Skeletal muscle satellite cell (primary cell): ENCODE data around the gene PLOD1.
"Not testable (repeated sequence)": the region's sequence is repeated elsewhere in the genome, so short reads cannot be mapped to it uniquely, and the experiment has no call there.

Experiments
- H3K27me3 ChIP-seq: 2 replicates; pipeline ENCODE4 v1.7.0; 2013; ENCODE audit warnings: low read length; ENCODE audit not compliant: control insufficient read depth, insufficient read depth
- H3K36me3 ChIP-seq: 2 replicates; pipeline ENCODE4 v1.7.0; 2013; ENCODE audit warnings: mild to moderate bottlenecking, control low read depth, low read length; ENCODE audit not compliant: insufficient read depth
- H3K4me1 ChIP-seq: 2 replicates; pipeline ENCODE4 v1.7.0; 2013; ENCODE audit warnings: low read length; ENCODE audit not compliant: control insufficient read depth, insufficient read depth
- H3K4me2 ChIP-seq: 2 replicates; pipeline ENCODE4 v1.7.0; 2013; ENCODE audit warnings: mild to moderate bottlenecking, low read length
- H3K4me3 ChIP-seq: 2 replicates; pipeline ENCODE4 v1.7.0; 2013; ENCODE audit warnings: low read length
- H3K9ac ChIP-seq: 2 replicates; pipeline ENCODE4 v1.7.0; 2013; ENCODE audit warnings: mild to moderate bottlenecking, low read depth, low read length, moderate library complexity
- H3K9me3 ChIP-seq: replicated peaks from 2 replicates; pipeline ENCODE4 v1.7.0; 2013; ENCODE audit warnings: mild to moderate bottlenecking, control low read depth, low read length

The PLOD1 gene

GRCh38 chr1:12001249-12001917 is 66.9 kb downstream of the PLOD1 start:
- Histone ChIP-seq H3K36me3 (peaks cover 77% of the 10 kb centered on the region), H3K9me3 (no peaks in the 10 kb centered on the region), H3K4me2 (no peak overlapping the region), H3K9ac (no peak overlapping the region), H3K4me3 (no peak overlapping the region), H3K27me3 (no peaks in the 10 kb centered on the region), H3K4me1 (peaks cover 6% of the 10 kb centered on the region)

DNA sequence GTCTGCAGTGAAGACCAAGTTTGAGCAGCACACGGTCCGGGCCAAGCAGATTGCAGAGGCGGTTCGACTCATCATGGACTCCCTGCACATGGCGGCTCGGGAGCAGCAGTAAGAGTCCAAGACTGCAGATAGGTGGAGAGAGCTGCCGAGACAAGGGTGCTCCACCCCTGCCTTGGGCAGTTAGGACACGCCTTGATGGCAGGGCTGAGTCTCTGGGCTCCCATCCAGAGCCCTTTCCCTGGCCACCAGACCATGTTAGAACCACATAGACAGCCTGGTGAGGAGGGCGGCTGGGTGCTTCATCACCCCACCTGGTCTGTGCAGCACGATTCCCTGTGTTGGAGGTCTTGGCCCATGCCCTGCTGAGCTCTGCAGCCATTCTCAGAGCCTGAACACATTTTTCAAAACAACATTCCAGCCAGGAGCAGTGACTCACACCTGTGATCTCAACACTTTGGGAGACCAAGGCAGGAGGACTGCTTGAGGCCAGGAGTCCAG is 67.5 kb downstream of the PLOD1 start:
- no peaks in the 10 kb centered on the region for H3K27me3 ChIP-seq
- peaks cover 6% of the 10 kb centered on the region for H3K4me1 ChIP-seq
- H3K4me3 ChIP-seq: no peak overlapping the region
- H3K36me3 ChIP-seq: peaks cover 81% of the 10 kb centered on the region
- no peak overlapping the region for H3K9ac ChIP-seq
- H3K9me3 ChIP-seq: no peaks in the 10 kb centered on the region
- H3K4me2 ChIP-seq: no peak overlapping the region

- Histone ChIP-seq H3K4me3 (no peak overlapping the region), H3K36me3 (peaks cover 76% of the 10 kb centered on the region), H3K4me2 (no peak overlapping the region), H3K4me1 (peaks cover 6% of the 10 kb centered on the region), H3K9ac (no peak overlapping the region), H3K9me3 (no peaks in the 10 kb centered on the region), H3K27me3 (no peaks in the 10 kb centered on the region)
Observed at GRCh38 chr1:12003762-12004161, 69.2 kb downstream of the PLOD1 start.

DNA sequence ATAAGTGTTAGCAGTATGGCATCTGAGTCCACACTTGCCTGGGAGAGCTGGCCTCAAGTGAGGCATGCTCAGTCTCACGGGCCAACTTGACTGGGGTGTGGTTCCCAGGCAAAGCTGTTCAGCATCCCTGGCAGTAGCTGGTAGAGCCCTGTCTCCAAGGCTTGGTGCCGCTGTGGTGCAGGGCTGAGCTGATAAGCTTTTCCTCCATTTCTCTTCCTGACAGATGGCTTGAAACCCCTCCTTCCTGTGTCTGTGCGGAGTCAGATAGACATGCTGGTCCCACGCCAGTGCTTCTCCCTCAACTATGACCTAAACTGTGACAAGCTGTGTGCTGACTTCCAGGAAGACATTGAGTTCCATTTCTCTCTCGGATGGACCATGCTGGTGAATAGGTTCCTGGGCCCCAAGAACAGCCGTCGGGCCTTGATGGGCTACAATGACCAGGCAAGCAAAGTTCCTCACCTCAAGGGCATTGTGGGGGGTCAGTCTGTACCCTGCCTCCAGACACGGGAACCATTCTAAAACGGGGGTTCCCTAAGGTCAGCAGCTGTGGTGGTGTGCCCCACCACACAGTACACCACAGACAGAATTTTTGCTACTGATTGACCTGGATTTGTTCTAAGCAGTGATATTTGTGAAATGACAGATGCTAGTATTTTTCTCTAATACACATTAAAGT is 71.1 kb downstream of the PLOD1 start:
- peaks cover 6% of the 10 kb centered on the region for H3K4me1 ChIP-seq
- H3K9ac ChIP-seq: no peak overlapping the region
- no peaks in the 10 kb centered on the region for H3K9me3 ChIP-seq
- H3K36me3 ChIP-seq: peaks cover 78% of the 10 kb centered on the region
- H3K27me3 ChIP-seq: no peaks in the 10 kb centered on the region
- H3K4me3 ChIP-seq: no peak overlapping the region
- no peak overlapping the region for H3K4me2 ChIP-seq

GRCh38 chr1:12006167-12006921 is 71.8 kb downstream of the PLOD1 start:
- Histone ChIP-seq H3K36me3 (peaks cover 77% of the 10 kb centered on the region), H3K4me1 (peaks cover 6% of the 10 kb centered on the region)

GRCh38 chr1:12007204-12007603 is 72.7 kb downstream of the PLOD1 start:
- Histone ChIP-seq H3K9ac (no peak overlapping the region), H3K36me3 (peaks cover 75% of the 10 kb centered on the region), H3K4me1 (peaks cover under 1% of the 10 kb centered on the region), H3K4me3 (no peak overlapping the region), H3K4me2 (no peak overlapping the region), H3K9me3 (no peaks in the 10 kb centered on the region), H3K27me3 (no peaks in the 10 kb centered on the region)

More at GRCh38 chr1:12006167-12006921, 71.8 kb downstream of the PLOD1 start:
- no peak overlapping the region for H3K4me2 ChIP-seq
- H3K27me3 ChIP-seq: no peaks in the 10 kb centered on the region
- H3K9ac ChIP-seq: no peak overlapping the region
- H3K9me3 ChIP-seq: no peaks in the 10 kb centered on the region
- no peak overlapping the region for H3K4me3 ChIP-seq

- Histone ChIP-seq H3K36me3 (peaks cover 65% of the 10 kb centered on the region), H3K4me1 (peaks cover 11% of the 10 kb centered on the region)
- H3K4me2 ChIP-seq, H3K9ac ChIP-seq, H3K9me3 ChIP-seq, H3K4me3 ChIP-seq, H3K27me3 ChIP-seq: not testable (repeated sequence)
Observed at GRCh38 chr1:12008355-12008754, 73.8 kb downstream of the PLOD1 start.

DNA sequence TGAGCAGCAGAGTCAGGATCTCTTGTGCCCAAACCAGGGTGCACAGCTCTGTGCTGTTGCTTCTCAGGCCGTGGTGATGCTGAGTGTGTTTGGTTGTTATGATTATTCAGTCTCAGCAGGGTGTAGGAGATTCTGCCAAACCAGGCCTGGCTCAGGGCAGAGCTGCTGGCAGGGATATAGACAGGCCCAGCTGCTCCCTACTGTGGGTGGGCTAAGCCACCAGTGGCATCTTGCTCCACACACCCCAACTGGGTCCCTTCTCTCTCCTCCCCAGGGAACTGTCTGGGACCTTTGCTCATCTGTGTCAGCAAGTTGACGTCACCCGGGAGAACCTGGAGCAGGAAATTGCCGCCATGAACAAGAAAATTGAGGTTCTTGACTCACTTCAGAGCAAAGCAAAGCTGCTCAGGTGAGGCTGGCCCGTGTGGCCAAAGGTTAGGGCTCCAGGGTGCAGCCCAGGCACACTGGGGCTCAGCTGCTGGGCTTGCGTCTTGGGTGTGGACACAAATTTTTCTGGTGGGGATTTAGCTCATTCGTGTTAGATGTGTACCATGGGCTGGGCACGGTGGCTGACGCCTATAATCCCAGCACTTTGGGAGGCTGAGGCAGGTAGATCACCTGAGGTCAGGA is 74.9 kb downstream of the PLOD1 start:
- Histone ChIP-seq H3K4me3 (no peak overlapping the region), H3K36me3 (peaks cover 55% of the 10 kb centered on the region), H3K9me3 (no peaks in the 10 kb centered on the region), H3K4me2 (no peak overlapping the region), H3K27me3 (no peaks in the 10 kb centered on the region), H3K4me1 (peaks cover 21% of the 10 kb centered on the region), H3K9ac (no peak overlapping the region)

GRCh38 chr1:12010746-12011570 is 76.4 kb downstream of the PLOD1 start:
- Histone ChIP-seq H3K9ac (no peak overlapping the region), H3K4me2 (no peak overlapping the region), H3K4me3 (no peak overlapping the region), H3K4me1 (peaks cover 22% of the 10 kb centered on the region), H3K27me3 (no peaks in the 10 kb centered on the region), H3K9me3 (no peaks in the 10 kb centered on the region), H3K36me3 (peaks cover 40% of the 10 kb centered on the region)

GRCh38 chr1:12011998-12012397 is 77.5 kb downstream of the PLOD1 start:
- Histone ChIP-seq H3K4me1 (peaks cover 22% of the 10 kb centered on the region), H3K36me3 (peaks cover 30% of the 10 kb centered on the region), H3K9me3 (no peaks in the 10 kb centered on the region), H3K27me3 (no peaks in the 10 kb centered on the region), H3K4me2 (no peak overlapping the region), H3K4me3 (no peak overlapping the region), H3K9ac (no peak overlapping the region)
